Activated T-helper 9 cell treated with anti-CD3 and anti-CD28 coated beads, Interleukin-2, amount 50 U/mL, for 16 hours (primary cell): Measurements from ENCODE around the gene ZNF865.
A peak's percentile ranks its signal among the peaks of the same experiment; 100 is the strongest.

Source experiments
- DNase-seq: peaks from one replicate; pipeline ENCODE4 v3.0.0-alpha.2; 2020; ENCODE audit warnings: low read depth

Gene ZNF865

GRCh38 chr19:55586976-55587668 is 18.3 kb upstream of the ZNF865 start:
- peak; percentile 87 for DNase-seq

- no peak for DNase-seq
Observed at GRCh38 chr19:55588738-55589137, 16.7 kb upstream of the ZNF865 start.

DNA sequence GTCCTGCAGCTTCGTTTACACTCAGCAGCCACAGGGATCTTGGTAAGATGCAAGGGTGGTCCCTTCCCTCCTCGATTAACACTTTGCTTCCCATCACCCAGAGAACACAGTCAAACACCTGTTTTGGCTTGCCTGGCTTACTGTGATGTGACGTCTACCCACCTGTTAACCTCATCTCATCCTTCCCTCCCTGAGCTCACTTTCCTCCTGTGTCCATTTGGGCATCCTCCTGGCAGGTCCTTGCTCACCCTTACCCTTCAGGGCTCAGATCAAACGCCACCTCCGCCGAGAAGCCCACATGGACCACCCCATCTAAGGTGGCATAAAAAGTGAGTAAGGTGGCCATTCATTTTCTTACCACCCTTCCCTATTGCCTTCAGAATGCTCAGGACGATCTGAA is 15.3 kb upstream of the ZNF865 start:
- DNase-seq, result no peak

DNA sequence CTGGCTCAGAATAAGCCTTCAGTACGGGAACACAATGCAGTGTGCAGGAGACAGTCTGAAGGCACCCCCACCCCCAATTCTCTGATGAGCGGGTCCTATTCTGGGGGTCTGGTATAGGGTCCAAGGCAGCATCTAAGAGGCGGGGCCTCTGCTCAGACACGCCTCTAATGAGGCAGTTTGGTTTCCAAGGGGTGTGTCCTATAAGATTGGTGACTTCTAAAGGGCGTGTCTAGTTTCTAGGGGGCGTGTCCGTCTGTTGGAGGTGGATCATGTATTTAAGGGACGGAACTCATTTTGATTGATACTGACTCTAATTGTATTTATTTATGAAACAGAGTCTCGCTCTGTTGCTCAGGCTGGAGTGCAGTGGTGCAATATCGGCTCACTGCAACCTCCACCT is 14.8 kb upstream of the ZNF865 start:
- DNase-seq, result no peak

GRCh38 chr19:55591555-55591954 is 13.9 kb upstream of the ZNF865 start:
- no peak for DNase-seq

- DNase-seq, result no peak
Observed at GRCh38 chr19:55592391-55593090, 12.9 kb upstream of the ZNF865 start.

GRCh38 chr19:55593096-55593772 is 12.2 kb upstream of the ZNF865 start:
- DNase-seq, result no peak

DNA sequence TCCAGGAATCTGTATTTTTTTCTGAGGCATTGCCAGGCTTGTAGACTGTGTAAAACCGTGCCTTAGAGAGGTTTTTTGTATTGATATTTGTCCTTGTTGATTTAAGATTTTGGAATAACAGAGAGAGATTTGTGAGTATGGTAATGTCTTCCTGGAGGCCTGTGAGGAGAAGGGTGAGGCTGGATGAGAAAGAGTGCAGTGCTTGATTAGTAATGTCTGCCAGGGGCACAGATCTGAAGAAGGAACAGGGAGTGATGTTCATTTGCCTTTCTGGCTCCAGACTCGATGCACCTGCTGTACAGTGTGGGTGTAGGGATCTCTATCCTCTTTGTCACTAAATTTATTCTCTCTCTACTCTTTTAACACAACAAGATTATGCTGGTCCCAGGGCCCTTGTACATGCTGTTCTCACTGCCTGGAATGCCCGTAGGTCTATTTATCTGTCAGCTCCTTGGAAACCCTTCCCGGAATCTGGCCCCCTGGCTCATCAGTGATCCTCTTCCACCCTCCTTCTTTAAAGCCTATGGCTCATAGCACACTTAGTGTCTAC is 10.4 kb upstream of the ZNF865 start:
- DNase-seq, result no peak

DNA sequence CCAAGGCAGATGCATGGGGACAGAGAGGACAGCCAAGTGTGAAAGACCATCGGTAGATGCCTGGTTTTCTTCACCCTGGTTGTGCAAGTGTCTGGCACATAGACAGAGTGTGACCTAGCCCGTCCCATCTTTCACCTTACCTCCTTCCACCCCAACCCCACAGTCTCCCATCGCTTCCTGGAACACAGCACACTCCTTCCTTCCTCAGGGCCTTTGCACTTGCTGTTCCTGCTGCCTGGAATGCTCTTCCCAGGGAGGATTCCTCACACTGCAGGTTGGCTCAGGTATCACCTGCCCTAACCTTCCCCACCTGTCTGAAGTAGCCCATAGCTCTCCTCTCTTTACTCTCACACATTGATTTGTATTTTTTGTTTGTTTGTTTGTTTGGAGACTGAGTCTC is 9.1 kb upstream of the ZNF865 start:
- DNase-seq, result no peak

GRCh38 chr19:55597501-55597921 is 7.9 kb upstream of the ZNF865 start:
- no peak for DNase-seq

GRCh38 chr19:55598034-55598433 is 7.4 kb upstream of the ZNF865 start:
- no peak for DNase-seq

DNA sequence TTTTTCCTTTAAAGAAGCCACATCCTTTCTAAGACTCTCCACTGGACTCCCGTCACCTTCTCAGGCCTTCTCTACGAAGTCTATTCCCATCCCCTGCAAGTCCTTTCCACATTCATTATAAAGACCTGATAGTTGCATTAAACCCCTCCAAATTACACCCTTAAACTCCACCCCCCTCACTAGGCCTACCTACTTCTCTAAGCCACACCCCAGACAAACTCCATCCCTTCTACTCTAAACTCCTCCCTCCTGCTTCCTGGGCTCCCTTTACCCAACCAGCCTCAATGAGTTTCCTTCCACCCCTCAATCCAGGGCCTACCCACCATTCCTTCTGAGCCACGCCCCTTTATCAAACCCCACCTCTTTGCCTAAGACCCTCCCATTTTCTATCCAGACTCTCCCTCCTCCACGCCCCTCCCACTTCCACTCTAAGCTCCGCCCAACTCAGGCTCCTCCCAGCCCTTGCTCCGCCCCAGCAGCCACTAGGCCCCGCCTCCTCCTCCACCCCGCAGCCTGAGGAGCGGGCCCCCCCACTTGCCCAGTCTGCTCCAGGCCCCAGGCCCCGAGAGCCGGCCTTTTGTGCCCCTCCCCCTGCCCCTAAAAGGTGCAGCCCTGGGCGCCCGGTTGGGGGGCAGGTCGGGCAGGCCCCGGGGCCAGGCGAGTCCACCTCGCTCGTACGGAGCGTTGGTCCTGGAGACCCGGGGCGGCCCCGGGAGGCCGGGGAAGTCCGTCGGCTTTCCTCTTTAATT is 6.6 kb upstream of the ZNF865 start:
- peak; percentile 85 for DNase-seq

DNA sequence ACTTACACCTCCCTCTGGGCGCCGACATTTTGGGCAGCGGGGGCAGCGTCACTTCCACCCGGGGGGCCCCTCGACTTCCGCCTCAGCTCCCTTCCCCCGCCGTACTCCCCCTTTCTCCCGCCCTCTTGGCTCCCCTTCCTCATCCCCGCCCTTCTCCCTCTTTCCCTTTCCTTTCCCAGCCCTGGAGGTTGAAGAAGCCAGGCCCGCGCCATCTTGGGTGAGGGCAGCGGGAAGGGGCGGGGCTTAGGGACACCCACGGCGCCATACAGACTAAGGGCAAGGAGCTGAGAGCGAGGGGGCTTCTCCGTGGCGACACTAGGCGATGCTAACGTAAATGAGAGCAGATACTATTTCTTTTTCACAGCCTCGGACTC is 6.0 kb upstream of the ZNF865 start, which contains the start of gene FIZ1:
TSS of gene FIZ1 (minus strand) at position 50 of the 374 bp plus-strand sequence. CDS start 1,652 bp downstream, outside the sequence.
- DNase-seq, result peak; percentile 94

DNA sequence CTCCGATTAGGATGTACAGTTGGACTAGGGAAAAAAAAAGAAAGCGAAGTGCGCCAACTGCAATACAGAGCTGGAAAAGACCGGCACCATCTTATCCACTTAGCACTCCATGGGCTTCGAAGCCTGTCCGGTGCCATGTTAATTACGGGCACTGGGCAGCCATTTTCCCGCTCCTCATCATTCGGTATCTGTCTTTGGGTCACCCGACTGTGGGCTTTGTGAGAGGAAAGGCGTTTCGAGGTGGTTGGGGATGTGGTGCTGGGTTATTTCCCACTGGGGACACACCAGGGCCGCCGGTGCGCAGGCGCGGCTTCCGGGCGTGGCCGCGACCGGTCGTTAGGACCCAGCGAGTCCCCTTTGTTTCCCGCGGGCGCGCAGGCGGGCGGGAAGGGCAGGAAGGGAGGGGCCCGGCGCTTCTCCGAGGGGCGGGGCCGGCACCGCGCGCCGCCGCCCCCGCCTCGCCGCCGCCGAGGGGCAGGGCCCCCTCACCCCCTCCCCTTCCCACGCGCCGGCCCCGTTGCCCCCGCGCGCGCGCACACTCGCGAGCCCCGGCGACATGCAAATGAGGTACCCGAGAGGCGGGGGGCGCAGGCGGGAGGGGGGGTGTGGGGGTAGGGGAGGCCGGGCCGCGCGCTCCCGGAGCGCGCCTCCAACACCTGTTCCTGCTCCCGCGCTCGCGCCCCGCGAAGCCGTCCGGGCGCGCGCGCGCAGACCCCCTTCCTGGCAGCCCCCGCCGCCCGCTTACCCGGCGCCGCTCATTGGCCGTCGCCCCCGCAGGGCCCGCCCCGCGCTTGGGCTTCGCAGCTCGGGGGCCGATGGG is 5.4 kb upstream of the ZNF865 start, which contains the start of gene ZNF524:
TSS of gene ZNF524 (plus strand) at position 447 of the 820 bp plus-strand sequence. CDS start 1,825 bp downstream, outside the sequence.
- DNase-seq, result peak; percentile 74

GRCh38 chr19:55600662-55601028 is 4.8 kb upstream of the ZNF865 start:
- DNase-seq, result no peak

GRCh38 chr19:55601084-55601483 is 4.4 kb upstream of the ZNF865 start:
- no peak for DNase-seq

GRCh38 chr19:55602104-55603001 is 3.1 kb upstream of the ZNF865 start:
- DNase-seq, result no peak

- DNase-seq, result no peak
Observed at GRCh38 chr19:55603115-55603514, 2.3 kb upstream of the ZNF865 start.

GRCh38 chr19:55603581-55604292 is 1.7 kb upstream of the ZNF865 start:
- no peak for DNase-seq
